Lower leg skin (tissue), 4 donors: ENCODE measurements around the gene GRIA2. TPM values are rescaled to one million over a fixed set of nuclear protein-coding genes. Genes with fewer than 3 reads are reported as not detected.

Source experiments
- DNase-seq, 2 donors: peaks; one replicate each; pipeline ENCODE4 v3.0.0-alpha.2; 2019; ENCODE audit warnings: low spot score in 2 of 2
- H3K4me3 ChIP-seq: fragments of 200-600 bp; sonication (generic); 2 replicates; pipeline ENCODE4 v1.5.1; 2017; ENCODE audit warnings: mild to moderate bottlenecking, low read depth; ENCODE audit not compliant: poor library complexity, severe bottlenecking
- CTCF ChIP-seq, 3 donors: fragments of 450-650 bp; IDR thresholded peaks; one replicate each; pipeline ENCODE4 v1.5.1; 2016; ENCODE audit warnings: antibody characterized with exemption in 3 of 3, mild to moderate bottlenecking in 3 of 3, moderate library complexity in 2 of 3
- POLR2A ChIP-seq, 2 donors: fragments of 450-650 bp; IDR thresholded peaks; one replicate each; pipeline ENCODE4 v1.6.1; 2016 to 2017; ENCODE audit warnings: antibody characterized with exemption in 2 of 2, mild to moderate bottlenecking in 1 of 2, moderate library complexity in 1 of 2
- WGBS, 2 donors: methylation state at CpG; one replicate each; pipeline ENCODE4 v1.1.5; 2018; 5-methylcytosine and 5-hydroxymethylcytosine counted together
- intact Hi-C: fragments of 100-400 bp; cut with DNase I; formaldehyde crosslinking; loops from one replicate; pipeline ENCODE4 v1.15.0; 2023; ENCODE audit warnings: low total_unique reads
- total RNA-seq, 4 donors: library from RNA; depleted of rRNA; stranded (reverse); fragments of >200 nt; gene quantifications; one replicate each; pipeline ENCODE4 v1.1.0, GENCODE V29; 2016

The GRIA2 gene
- total RNA-seq, 4 donors from 2014 or later = 0.30 to 3.9 (median 2.5) TPM

- WGBS, 2 donors = 48 to 57% methylated on average over 6 of the region's 6 CpGs
- TF ChIP-seq POLR2A (IDR thresholded peaks at IDR 0.05) (no peak), CTCF (IDR thresholded peaks at IDR 0.05) (no peak)
- no peak overlapping the region for H3K4me3 ChIP-seq
- DNase-seq = no peak
- intact Hi-C loops = no loop called here
Observed at GRCh38 chr4:157303471-157303960, 83.0 kb downstream of the GRIA2 start.

- H3K4me3 ChIP-seq = no peak overlapping the region
- TF ChIP-seq POLR2A (IDR thresholded peaks at IDR 0.05) = no peak
- TF ChIP-seq CTCF (IDR thresholded peaks at IDR 0.05) = no peak
- DNase-seq = no peak
- intact Hi-C loops = no loop called here
- WGBS, 2 donors = 85 to 92% methylated on average over 5 of the region's 5 CpGs
Observed at GRCh38 chr4:157304769-157305168, 84.2 kb downstream of the GRIA2 start.

- intact Hi-C loops = no loop called here
- DNase-seq = no peak
- no peak overlapping the region for H3K4me3 ChIP-seq
- WGBS, 2 donors = 74 to 81% methylated on average over 5 of the region's 5 CpGs
- TF ChIP-seq CTCF (IDR thresholded peaks at IDR 0.05) = no peak
- no peak for TF ChIP-seq POLR2A (IDR thresholded peaks at IDR 0.05)
Observed at GRCh38 chr4:157312702-157313101, 92.2 kb downstream of the GRIA2 start.

GRCh38 chr4:157314906-157315305, 94.4 kb downstream of the GRIA2 start:
- TF ChIP-seq CTCF (IDR thresholded peaks at IDR 0.05) (no peak), POLR2A (IDR thresholded peaks at IDR 0.05) (no peak)
- H3K4me3 ChIP-seq = no peak overlapping the region
- WGBS, 2 donors = 68 to 93% methylated on average over 1 of the region's 1 CpG
- intact Hi-C loops = no loop called here
- no peak for DNase-seq

GRCh38 chr4:157315968-157316367, 95.4 kb downstream of the GRIA2 start:
- intact Hi-C loops = no loop called here

More at GRCh38 chr4:157315968-157316367, 95.4 kb downstream of the GRIA2 start:
- DNase-seq = no peak
- no peak for TF ChIP-seq CTCF (IDR thresholded peaks at IDR 0.05)
- TF ChIP-seq POLR2A (IDR thresholded peaks at IDR 0.05) = no peak
- 20 to 24% methylated on average over 1 of the region's 1 CpG for WGBS, 2 donors
- no peak overlapping the region for H3K4me3 ChIP-seq
